ENCODE results near the gene RAF1.

Gene RAF1

DNA sequence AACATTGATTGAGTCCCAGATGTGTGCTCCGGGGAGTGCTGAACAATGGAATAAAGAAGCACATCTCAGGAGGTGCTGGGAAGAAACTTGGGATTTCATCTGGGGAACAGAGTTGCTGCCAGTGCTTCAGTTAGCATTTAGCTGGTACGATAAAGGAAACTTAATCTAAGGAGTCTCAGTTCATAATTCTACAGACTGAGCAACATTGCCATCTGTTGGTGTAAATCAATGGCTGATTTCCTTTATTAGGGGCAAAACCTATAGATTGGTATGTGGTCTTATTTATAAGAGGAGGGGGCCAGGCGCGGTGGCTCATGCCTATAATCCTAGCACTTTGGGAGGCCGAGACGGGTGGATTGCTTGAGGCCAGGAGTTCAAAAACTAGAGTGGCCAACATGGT lies 127.5 kb downstream of the RAF1 start:
- peaks cover 8% of the 10 kb centered on the region for H3K36me3 ChIP-seq (ENCODE audit: control insufficient read depth, insufficient read depth, low read length)
- no peaks in the 10 kb centered on the region for H3K27me3 ChIP-seq (ENCODE audit: control insufficient read depth, insufficient read depth, low read length)
- H3K4me3 ChIP-seq (ENCODE audit: low read length), result no peak overlapping the region
- no peak overlapping the region for H3K27ac ChIP-seq (ENCODE audit: low read depth, low read length)
- H3K4me1 ChIP-seq (ENCODE audit: control insufficient read depth, insufficient read depth, low read length), result no peaks in the 10 kb centered on the region
- H3K9ac ChIP-seq (ENCODE audit: low read length), result no peak overlapping the region
